Ovary (tissue), 9 donors: ENCODE measurements around the gene DRD3. TPM values are rescaled to one million over a fixed set of nuclear protein-coding genes. Genes with fewer than 3 reads are reported as not detected.

ENCODE experiments used
- DNase-seq, 5 donors: peaks; one replicate each; pipeline ENCODE4 v3.0.0-alpha.2; 2019 to 2020
- H3K27ac ChIP-seq, 2 donors: fragments of 200-600 bp; one replicate each; pipeline versions ENCODE4 v1.5.1 to v1.8.0; 2019 to 2022
- H3K27me3 ChIP-seq: fragments of 200-600 bp; one replicate; pipeline ENCODE4 v1.8.0; 2022
- H3K36me3 ChIP-seq: fragments of 200-600 bp; sonication (generic); one replicate; pipeline ENCODE4 v1.5.1; 2019
- H3K4me1 ChIP-seq: one replicate; pipeline ENCODE4 v1.8.1; 2013; ENCODE audit warnings: mild to moderate bottlenecking, moderate library complexity; ENCODE audit not compliant: insufficient read depth
- H3K4me3 ChIP-seq: fragments of 200-600 bp; sonication (generic); one replicate; pipeline ENCODE4 v1.5.1; 2017
- H3K9me3 ChIP-seq, 2 donors: fragments of 200-600 bp in 1 of 2; sonication (generic) in 1 of 2; one replicate each; pipeline versions ENCODE4 v1.5.1 to v1.8.1; 2013 to 2019; ENCODE audit warnings: mild to moderate bottlenecking in 1 of 2, moderate library complexity in 1 of 2
- EP300 ChIP-seq: sonication (generic); formaldehyde crosslinking; IDR thresholded peaks from one replicate; pipeline ENCODE4 v1.6.1; 2017; ENCODE audit warnings: antibody characterized with exemption
- POLR2A ChIP-seq: fragments of 450-650 bp; IDR thresholded peaks from one replicate; pipeline ENCODE4 v1.6.1; 2017; ENCODE audit warnings: antibody characterized with exemption, mild to moderate bottlenecking, moderate library complexity
- WGBS, 3 donors: extraction: QIAGEN DNeasy Blood & Tissue Kit in 1 of 3; methylation state at CpG; one replicate each; pipeline versions ENCODE4 v1.1.5 to v1.1.7; 2013 to 2017; 5-methylcytosine and 5-hydroxymethylcytosine counted together
- intact Hi-C, 4 donors: fragments of 100-400 bp; cut with DNase I; formaldehyde crosslinking; loops; one replicate each; pipeline versions ENCODE4 v1.11.0 to v1.15.1; 2022 to 2023
- polyA plus RNA-seq, 2 donors: library from polyadenylated mRNA; stranded (reverse); fragments of 200-250 nt in 1 of 2; fragments of 350-450 nt in 1 of 2; fragmentation: Illumina TruSeq in 1 of 2; extraction: RNeasy Lipid Tissue Mini Kit (QIAGEN cat#74804) in 1 of 2; gene quantifications; one replicate each; pipeline ENCODE4 v1.2.3, GENCODE V29; 2013 to 2014
- total RNA-seq, 7 donors: library from RNA; depleted of rRNA in 2 of 7; stranded (reverse); fragments of >200 nt in 2 of 7; fragmentation: NEBNext Ultra II Directional in 3 of 7; extraction: Animal tissue kit (Norgen Biotek cat#: 25700) in 3 of 7; gene quantifications; one replicate each; pipeline versions ENCODE4 v1.1.0 to v1.2.4, GENCODE V29; 2016 to 2023
- TF ChIP-seq, protein P1 (sequence below), 3 donors: fragments of 450-650 bp in 2 of 3; fragments of 200-600 bp in 1 of 3; IDR thresholded peaks; one replicate each; pipeline versions ENCODE4 v1.5.1 to v1.8.0; 2016 to 2022; ENCODE audit warnings: antibody characterized with exemption in 3 of 3, mild to moderate bottlenecking in 1 of 3
- donor health status: DM: no; HTN: no; CAD: no; lungs with moderate emphysema.
- donor health status: DM: no; HTN: no; CAD: no.
- donor health status: Bipolar disorder and iron deficiency.
- donor health status: DM: yes; HTN: yes; CAD: no.
- donor health status: DM: no; HTN: no; CAD: no.
- donor health status: DM: yes; HTN: yes; CAD: no.

Gene DRD3
- total and polyA plus RNA-seq, 9 donors, result not detected

DNA sequence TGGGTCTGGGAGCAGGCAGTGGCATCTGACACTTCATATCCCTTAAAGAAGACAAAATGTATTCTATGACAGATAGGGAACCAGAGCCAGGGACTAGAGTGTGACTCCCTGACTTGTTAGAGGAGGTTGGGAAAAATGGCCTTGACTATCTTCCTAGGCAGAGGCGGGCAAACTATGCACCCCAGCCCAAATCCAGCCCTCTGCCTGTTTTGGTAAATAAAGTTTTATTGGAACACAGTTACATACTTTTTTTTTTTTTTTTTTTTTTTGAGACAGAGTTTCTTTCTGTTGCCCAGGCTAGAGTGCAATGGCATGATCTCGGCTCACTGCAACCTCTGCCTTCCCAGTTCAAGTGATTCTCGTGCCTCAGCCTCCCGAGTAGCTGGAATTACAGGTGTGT, 75.0 kb downstream of the DRD3 start:
- Histone ChIP-seq H3K27me3 (no peaks in the 10 kb centered on the region), H3K27ac (no peak overlapping the region), H3K36me3 (no peaks in the 10 kb centered on the region), H3K9me3 (no peaks in the 10 kb centered on the region), H3K4me3 (no peak overlapping the region), H3K4me1 (no peaks in the 10 kb centered on the region)
- WGBS, 3 donors, result 90 to 93% (median 90%) methylated on average over 4 of the region's 4 CpGs
- no peak for DNase-seq
- TF ChIP-seq EP300 (no peak), POLR2A (no peak)
- TF ChIP-seq, protein P1, sequence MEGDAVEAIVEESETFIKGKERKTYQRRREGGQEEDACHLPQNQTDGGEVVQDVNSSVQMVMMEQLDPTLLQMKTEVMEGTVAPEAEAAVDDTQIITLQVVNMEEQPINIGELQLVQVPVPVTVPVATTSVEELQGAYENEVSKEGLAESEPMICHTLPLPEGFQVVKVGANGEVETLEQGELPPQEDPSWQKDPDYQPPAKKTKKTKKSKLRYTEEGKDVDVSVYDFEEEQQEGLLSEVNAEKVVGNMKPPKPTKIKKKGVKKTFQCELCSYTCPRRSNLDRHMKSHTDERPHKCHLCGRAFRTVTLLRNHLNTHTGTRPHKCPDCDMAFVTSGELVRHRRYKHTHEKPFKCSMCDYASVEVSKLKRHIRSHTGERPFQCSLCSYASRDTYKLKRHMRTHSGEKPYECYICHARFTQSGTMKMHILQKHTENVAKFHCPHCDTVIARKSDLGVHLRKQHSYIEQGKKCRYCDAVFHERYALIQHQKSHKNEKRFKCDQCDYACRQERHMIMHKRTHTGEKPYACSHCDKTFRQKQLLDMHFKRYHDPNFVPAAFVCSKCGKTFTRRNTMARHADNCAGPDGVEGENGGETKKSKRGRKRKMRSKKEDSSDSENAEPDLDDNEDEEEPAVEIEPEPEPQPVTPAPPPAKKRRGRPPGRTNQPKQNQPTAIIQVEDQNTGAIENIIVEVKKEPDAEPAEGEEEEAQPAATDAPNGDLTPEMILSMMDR (IDR thresholded peaks at IDR 0.05), result no peak
- intact Hi-C loops, result no loop called here

DNA sequence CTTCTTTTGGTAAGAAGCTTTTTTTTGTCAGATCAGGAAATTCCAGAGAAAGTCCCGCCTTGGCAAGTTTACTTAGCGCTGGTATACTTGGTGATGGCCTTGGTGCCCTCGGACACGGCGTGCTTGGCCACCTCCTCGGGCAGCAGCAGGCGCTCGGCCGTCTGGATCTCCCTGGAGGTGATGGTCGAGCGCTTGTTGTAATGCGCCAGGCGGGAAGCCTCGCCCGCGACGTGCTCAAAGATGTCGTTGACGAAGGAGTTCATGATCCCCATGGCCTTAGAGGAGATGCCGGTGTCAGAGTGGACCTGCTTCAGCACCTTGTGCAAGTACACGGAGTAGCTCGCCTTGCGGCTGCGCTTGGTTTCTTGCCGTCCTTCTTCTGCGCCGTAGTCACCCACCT, 75.7 kb downstream of the DRD3 start:
- Histone ChIP-seq H3K27ac (no peak overlapping the region), H3K27me3 (no peaks in the 10 kb centered on the region), H3K36me3 (no peaks in the 10 kb centered on the region), H3K4me1 (no peaks in the 10 kb centered on the region), H3K9me3 (no peaks in the 10 kb centered on the region), H3K4me3 (no peak overlapping the region)
- DNase-seq, result no peak
- intact Hi-C loops, result no loop called here
- WGBS, 3 donors, result 92 to 96% (median 94%) methylated on average over 27 of the region's 27 CpGs
- TF ChIP-seq, protein P1 (IDR thresholded peaks at IDR 0.05), result no peak
- no peak for TF ChIP-seq EP300
- TF ChIP-seq POLR2A, result no peak

DNA sequence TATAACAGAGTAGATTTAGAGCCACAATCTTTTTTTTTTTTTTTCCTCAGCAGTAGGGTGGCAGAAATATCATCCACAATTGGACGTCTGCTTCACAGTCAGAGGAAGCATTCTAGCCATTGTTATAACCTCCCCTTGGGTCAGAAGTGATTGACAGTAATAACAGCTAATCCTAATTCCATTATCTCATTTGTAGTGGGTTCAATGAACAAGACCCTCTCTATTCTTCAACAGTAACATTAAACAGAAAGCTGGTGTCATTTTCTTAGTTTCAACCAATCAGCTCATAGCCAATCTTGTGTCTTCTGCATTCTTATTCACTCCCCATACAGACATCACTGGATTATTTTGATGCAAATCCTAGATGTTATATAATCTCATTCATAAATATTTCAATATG, 77.8 kb downstream of the DRD3 start:
- no peaks in the 10 kb centered on the region for H3K4me1 ChIP-seq
- H3K36me3 ChIP-seq, result no peaks in the 10 kb centered on the region
- intact Hi-C loops, result no loop called here
- H3K27ac ChIP-seq, result no peak overlapping the region
- 44 to 72% (median 71%) methylated on average over 1 of the region's 1 CpG for WGBS, 3 donors
- TF ChIP-seq POLR2A (no peak), EP300 (no peak)
- TF ChIP-seq, protein P1 (IDR thresholded peaks at IDR 0.05), result no peak
- DNase-seq, result no peak
- H3K9me3 ChIP-seq, result no peaks in the 10 kb centered on the region
- H3K27me3 ChIP-seq, result no peaks in the 10 kb centered on the region
- no peak overlapping the region for H3K4me3 ChIP-seq

DNA sequence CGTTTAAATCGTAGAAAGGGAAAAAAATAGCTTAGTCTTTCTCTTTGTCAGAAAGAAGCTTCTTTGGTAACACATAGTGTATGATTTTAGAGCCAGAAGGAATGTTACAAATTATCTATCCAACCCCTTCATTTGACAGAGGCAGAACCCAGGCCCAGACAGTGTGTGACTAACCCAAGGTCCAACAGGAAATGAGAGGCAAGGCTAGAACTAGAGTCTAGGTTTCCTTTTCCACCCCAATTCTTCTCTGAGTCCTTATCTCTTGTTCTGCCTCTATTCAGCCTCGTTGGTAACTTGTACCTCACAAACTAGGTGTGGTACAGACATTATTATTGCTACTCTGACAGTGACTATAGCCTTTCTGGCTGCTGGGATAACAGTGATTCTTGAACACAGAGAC, 83.1 kb downstream of the DRD3 start:
- Histone ChIP-seq H3K4me3 (no peak overlapping the region), H3K27me3 (no peaks in the 10 kb centered on the region), H3K27ac (no peak overlapping the region), H3K4me1 (no peaks in the 10 kb centered on the region), H3K36me3 (no peaks in the 10 kb centered on the region), H3K9me3 (no peaks in the 10 kb centered on the region)
- 68 to 70% (median 69%) methylated on average over 3 of the region's 3 CpGs for WGBS, 3 donors
- intact Hi-C loops, result no loop called here
- DNase-seq, result no peak
- TF ChIP-seq POLR2A (no peak), EP300 (no peak)
- TF ChIP-seq, protein P1 (IDR thresholded peaks at IDR 0.05), result no peak

DNA sequence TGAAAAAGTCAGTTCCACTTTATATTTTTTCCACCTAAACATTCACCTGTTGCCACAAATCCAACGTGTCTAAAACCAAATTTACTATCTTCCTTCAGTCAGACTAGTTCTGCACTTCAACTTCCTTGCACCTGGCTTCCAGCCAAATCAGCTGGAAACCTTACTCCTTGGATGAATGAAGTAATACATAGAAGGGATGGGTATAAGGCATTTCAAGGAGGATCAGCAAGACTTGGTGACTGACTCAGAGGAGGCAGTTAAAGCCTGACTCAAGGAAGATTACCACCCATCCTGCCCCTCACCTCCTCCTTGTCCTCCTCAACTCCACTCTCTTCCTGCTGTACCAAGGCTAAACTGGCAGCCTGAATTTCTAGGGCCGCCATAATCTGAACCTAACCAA, 85.3 kb downstream of the DRD3 start:
- 49 to 54% (median 51%) methylated on average over 2 of the region's 2 CpGs for WGBS, 3 donors
- no peaks in the 10 kb centered on the region for H3K27me3 ChIP-seq
- intact Hi-C loops, result no loop called here

More for the DNA sequence above, 85.3 kb downstream of the DRD3 start:
- no peak for TF ChIP-seq POLR2A
- TF ChIP-seq, protein P1 (IDR thresholded peaks at IDR 0.05), result no peak
- no peaks in the 10 kb centered on the region for H3K36me3 ChIP-seq
- H3K4me3 ChIP-seq, result no peak overlapping the region
- no peaks in the 10 kb centered on the region for H3K9me3 ChIP-seq
- peak in 3 of 5 donors; percentile 11 to 44 (median 36) for DNase-seq
- H3K4me1 ChIP-seq, result no peaks in the 10 kb centered on the region
- H3K27ac ChIP-seq, result no peak overlapping the region
